ENCODE results near the gene OSM.

- TF ChIP-seq, protein P1, sequence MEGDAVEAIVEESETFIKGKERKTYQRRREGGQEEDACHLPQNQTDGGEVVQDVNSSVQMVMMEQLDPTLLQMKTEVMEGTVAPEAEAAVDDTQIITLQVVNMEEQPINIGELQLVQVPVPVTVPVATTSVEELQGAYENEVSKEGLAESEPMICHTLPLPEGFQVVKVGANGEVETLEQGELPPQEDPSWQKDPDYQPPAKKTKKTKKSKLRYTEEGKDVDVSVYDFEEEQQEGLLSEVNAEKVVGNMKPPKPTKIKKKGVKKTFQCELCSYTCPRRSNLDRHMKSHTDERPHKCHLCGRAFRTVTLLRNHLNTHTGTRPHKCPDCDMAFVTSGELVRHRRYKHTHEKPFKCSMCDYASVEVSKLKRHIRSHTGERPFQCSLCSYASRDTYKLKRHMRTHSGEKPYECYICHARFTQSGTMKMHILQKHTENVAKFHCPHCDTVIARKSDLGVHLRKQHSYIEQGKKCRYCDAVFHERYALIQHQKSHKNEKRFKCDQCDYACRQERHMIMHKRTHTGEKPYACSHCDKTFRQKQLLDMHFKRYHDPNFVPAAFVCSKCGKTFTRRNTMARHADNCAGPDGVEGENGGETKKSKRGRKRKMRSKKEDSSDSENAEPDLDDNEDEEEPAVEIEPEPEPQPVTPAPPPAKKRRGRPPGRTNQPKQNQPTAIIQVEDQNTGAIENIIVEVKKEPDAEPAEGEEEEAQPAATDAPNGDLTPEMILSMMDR (IDR thresholded peaks at IDR 0.05), result no peak
- TF ChIP-seq POLR2A (IDR thresholded peaks at IDR 0.05), result peak in 1 of 2 donors; percentile 56
Measured at GRCh38 chr22:30310881-30311771, 44.5 kb upstream of the OSM start.

All from thyroid gland (tissue), 4 donors.